Mucosa of stomach (tissue), 1 donor: ENCODE data around the gene POLR1C.
"Not testable (repeated sequence)": the region's sequence is repeated elsewhere in the genome, so short reads cannot be mapped to it uniquely, and the experiment has no call there.

ENCODE experiments used
- H3K27me3 ChIP-seq: one replicate; pipeline ENCODE4 v1.7.0; 2013; ENCODE audit warnings: mild to moderate bottlenecking, low read length; ENCODE audit not compliant: control insufficient read depth, insufficient read depth
- H3K36me3 ChIP-seq: one replicate; pipeline ENCODE4 v1.7.0; 2013; ENCODE audit warnings: low read length; ENCODE audit not compliant: control insufficient read depth, insufficient read depth
- H3K4me1 ChIP-seq: one replicate; pipeline ENCODE4 v1.7.0; 2013; ENCODE audit warnings: mild to moderate bottlenecking, low read length; ENCODE audit not compliant: control insufficient read depth, insufficient read depth
- H3K4me3 ChIP-seq: one replicate; pipeline ENCODE4 v1.7.0; 2013; ENCODE audit warnings: low read length
- H3K9ac ChIP-seq: one replicate; pipeline ENCODE4 v1.7.0; 2013; ENCODE audit warnings: mild to moderate bottlenecking, low read length, moderate library complexity
- H3K9me3 ChIP-seq: one replicate; pipeline ENCODE4 v1.7.0; 2013; ENCODE audit warnings: mild to moderate bottlenecking, low read length, moderate library complexity; ENCODE audit not compliant: control insufficient read depth
- donor health status: Pancreatic carcinoma.

The POLR1C gene

DNA sequence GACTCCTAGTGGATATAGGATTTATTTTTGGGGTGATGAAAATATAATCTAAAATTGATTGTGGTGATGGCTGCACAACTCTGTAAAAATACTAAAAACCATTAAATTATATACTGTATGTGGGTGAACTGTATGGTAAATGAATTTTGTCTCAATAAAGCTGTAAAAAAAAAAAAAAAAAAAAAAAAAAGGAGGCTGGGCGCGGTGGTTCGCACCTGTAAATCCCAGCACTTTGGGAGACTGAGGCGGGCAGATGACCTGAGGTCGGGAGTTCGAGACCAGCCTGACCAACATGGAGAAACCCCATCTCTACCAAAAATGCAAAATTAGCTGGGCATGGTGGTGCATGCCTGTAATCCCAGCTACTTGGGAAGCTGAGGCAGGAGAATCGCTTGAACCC is 40.7 kb downstream of the POLR1C start:
- not testable (repeated sequence) for H3K9me3 ChIP-seq, H3K4me3 ChIP-seq

DNA sequence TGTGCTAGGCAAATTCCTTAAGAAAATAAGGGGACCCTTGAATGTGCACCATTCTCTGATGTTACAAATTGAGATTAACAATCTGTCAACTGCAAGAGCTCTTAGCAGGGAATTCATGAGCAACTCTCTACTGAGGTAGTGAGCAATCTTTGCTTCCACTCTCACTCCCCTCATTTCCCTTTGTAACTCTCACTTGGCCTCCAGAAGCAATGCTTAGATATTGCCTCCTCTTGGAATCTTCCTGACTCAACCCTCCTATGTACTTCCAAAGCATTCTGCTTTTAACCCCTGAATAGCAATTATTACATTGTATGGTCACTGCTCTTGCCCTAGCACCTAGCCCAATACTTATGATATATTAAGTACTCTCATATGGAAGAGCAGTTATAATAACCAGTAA is 42.4 kb downstream of the POLR1C start:
- H3K9ac ChIP-seq = no peak overlapping the region
- H3K36me3 ChIP-seq = no peaks in the 10 kb centered on the region
- no peaks in the 10 kb centered on the region for H3K4me1 ChIP-seq
- no peak overlapping the region for H3K4me3 ChIP-seq
- no peaks in the 10 kb centered on the region for H3K9me3 ChIP-seq
- no peaks in the 10 kb centered on the region for H3K27me3 ChIP-seq

More for the DNA sequence above, 40.7 kb downstream of the POLR1C start:
- H3K9ac ChIP-seq, H3K4me1 ChIP-seq, H3K36me3 ChIP-seq, H3K27me3 ChIP-seq: not testable (repeated sequence)

DNA sequence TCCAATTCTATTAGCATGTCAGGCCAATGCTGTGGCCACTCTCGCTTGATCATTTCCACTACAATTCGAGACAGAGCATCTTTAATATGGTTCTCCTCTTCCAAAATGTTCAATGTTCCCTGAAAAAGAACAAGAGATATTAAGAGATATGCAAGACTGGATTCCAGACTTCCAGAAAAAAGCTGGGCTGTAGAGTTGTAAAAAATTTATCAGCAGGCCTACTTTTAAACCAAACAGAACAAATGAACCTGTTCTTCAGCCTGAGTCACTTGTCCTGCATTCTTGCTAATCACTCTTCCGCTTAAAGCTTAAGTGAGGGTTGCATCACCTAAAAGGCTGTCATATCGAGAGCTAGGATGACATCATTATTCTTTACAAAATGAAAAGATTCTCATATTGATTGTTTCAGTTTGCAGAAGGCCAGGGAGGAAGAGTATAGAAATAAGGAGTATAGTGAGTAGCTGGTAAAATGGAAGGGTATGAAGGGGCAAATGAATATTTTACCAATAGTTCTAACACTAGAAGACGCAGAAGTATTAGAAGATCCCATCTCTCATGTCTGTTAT is 54.1 kb downstream of the POLR1C start:
- H3K4me1 ChIP-seq = no peaks in the 10 kb centered on the region
- H3K9me3 ChIP-seq = no peaks in the 10 kb centered on the region
- H3K9ac ChIP-seq = no peak overlapping the region
- H3K27me3 ChIP-seq = no peaks in the 10 kb centered on the region
- no peak overlapping the region for H3K4me3 ChIP-seq
- H3K36me3 ChIP-seq = no peaks in the 10 kb centered on the region
